ENCODE measurements around the gene UNC13A.

DNA sequence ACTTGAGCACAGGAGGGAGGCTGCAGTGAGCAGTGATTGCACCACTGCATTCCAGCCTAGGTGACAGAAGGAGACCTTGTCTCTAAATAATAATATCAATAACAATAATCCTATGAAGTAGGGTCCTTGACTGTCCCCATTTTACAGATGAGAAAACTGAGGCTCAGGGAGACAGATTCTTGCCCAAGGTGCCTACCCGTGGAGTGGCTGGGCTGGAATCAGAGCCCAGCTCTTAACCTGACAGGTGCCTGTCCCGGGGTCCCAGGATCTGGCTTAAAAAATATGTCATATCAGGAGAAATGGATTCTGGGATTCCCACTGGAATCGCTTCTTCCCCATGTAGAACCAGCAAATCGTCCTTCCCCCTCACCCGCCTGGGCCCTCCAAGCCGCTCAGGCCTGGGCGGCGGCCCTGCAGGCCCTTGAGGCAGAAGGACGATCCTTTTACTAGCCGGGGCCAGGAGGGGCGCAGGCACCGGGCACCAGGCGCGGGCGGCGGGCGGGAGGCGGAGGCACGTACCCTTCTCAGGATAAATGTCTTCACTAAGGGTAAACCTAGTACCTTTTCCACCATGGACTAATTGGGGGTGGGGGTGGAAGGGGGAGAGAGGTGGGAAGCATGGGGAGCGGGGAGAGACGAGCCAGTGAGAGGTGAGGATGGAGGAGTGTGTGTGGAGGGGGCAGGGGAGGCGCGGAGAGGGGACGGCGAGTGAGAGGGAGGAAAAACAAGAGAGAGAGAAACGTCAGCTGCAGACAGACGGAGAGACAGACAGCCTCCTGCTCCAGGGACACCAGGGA, 72.1 kb downstream of the UNC13A start:
- TF ChIP-seq CTCF (conservative IDR thresholded peaks at IDR 0.05 in 1 of 2, IDR thresholded peaks at IDR 0.05 in 1 of 2; ENCODE audit: low read depth in 1 of 2, low read length in 2 of 2) (no peak), EZH2 (IDR thresholded peaks at IDR 0.05; ENCODE audit: low read length, missing control alignments) (no peak)

Data from fibroblast of lung (primary cell).